ENCODE measurements around the gene PGAM1. TPM values are rescaled to one million over a fixed set of nuclear protein-coding genes. Genes with fewer than 3 reads are reported as not detected.

PGAM1 gene
- total RNA-seq = 162 and 166 TPM in 2 replicates

GRCh38 chr10:97425964-97426775 is at the start of gene PGAM1:
PGAM1 (plus strand) TSS chr10:97426191; CDS start chr10:97426308, 117 bp downstream.
- ChIA-PET CTCF (no interaction called here), POLR2A (no interaction called here)
- peak within 1 kb of the TSS; percentile 94 for H3K27ac Mint-ChIP-seq
- H3K27me3 Mint-ChIP-seq = no peaks in the 10 kb centered on the region
- no peak for TF ChIP-seq CTCF (IDR thresholded peaks at IDR 0.05)
- H3K4me3 Mint-ChIP-seq = peak within 1 kb of the TSS; percentile 92
- DNase-seq (peak; percentile 97), ATAC-seq (ENCODE audit: low read depth) (peak; percentile 88)
- peaks cover 43% of the 10 kb centered on the region for H3K4me1 Mint-ChIP-seq
- peaks cover 31% of the 10 kb centered on the region for H3K36me3 Mint-ChIP-seq (ENCODE audit: low read depth)
- intact Hi-C loops (cut with micrococcal nuclease) = loop anchor here (1.0 to 10.0 kb wide), 7 partner anchors 19 to 721 kb away; partner anchors contain the start of genes ARHGAP19, EXOSC1, MMS19 and PI4K2A
- H3K9me3 Mint-ChIP-seq = no peaks in the 10 kb centered on the region

- POLR2A ChIA-PET = no interaction called here
- intact Hi-C loops (cut with micrococcal nuclease) = no loop called here
- DNase-seq = no peak
- no peaks in the 10 kb centered on the region for H3K9me3 Mint-ChIP-seq
- H3K4me3 Mint-ChIP-seq = no peak overlapping the region
- H3K27ac Mint-ChIP-seq = no peak overlapping the region
- TF ChIP-seq CTCF (IDR thresholded peaks at IDR 0.05) = no peak
- ATAC-seq (ENCODE audit: low read depth) = no peak
- peaks cover 83% of the 10 kb centered on the region for H3K36me3 Mint-ChIP-seq (ENCODE audit: low read depth)
- H3K4me1 Mint-ChIP-seq = no peaks in the 10 kb centered on the region
- no peaks in the 10 kb centered on the region for H3K27me3 Mint-ChIP-seq
- CTCF ChIA-PET = no interaction called here
Measured at GRCh38 chr10:97376413-97376812, 49.6 kb upstream of the PGAM1 start.

GRCh38 chr10:97378933-97379921 is 46.8 kb upstream of the PGAM1 start:
- no peak overlapping the region for H3K27ac Mint-ChIP-seq
- H3K4me1 Mint-ChIP-seq = no peaks in the 10 kb centered on the region
- no peaks in the 10 kb centered on the region for H3K9me3 Mint-ChIP-seq
- no peak for TF ChIP-seq CTCF (IDR thresholded peaks at IDR 0.05)
- CTCF ChIA-PET = no interaction called here
- H3K27me3 Mint-ChIP-seq = no peaks in the 10 kb centered on the region
- H3K4me3 Mint-ChIP-seq = no peak overlapping the region
- intact Hi-C loops (cut with micrococcal nuclease) = no loop called here
- peaks cover 74% of the 10 kb centered on the region for H3K36me3 Mint-ChIP-seq (ENCODE audit: low read depth)
- ATAC-seq (ENCODE audit: low read depth) (no peak), DNase-seq (no peak)
- POLR2A ChIA-PET = no interaction called here

GRCh38 chr10:97380516-97380915 is 45.5 kb upstream of the PGAM1 start:
- CTCF ChIA-PET = no interaction called here
- no peak for TF ChIP-seq CTCF (IDR thresholded peaks at IDR 0.05)
- H3K36me3 Mint-ChIP-seq (ENCODE audit: low read depth) = peaks cover 74% of the 10 kb centered on the region
- POLR2A ChIA-PET = no interaction called here
- no peaks in the 10 kb centered on the region for H3K27me3 Mint-ChIP-seq
- intact Hi-C loops (cut with micrococcal nuclease) = no loop called here
- H3K27ac Mint-ChIP-seq = no peak overlapping the region
- no peaks in the 10 kb centered on the region for H3K4me1 Mint-ChIP-seq
- DNase-seq = no peak
- ATAC-seq (ENCODE audit: low read depth) = no peak
- no peak overlapping the region for H3K4me3 Mint-ChIP-seq
- H3K9me3 Mint-ChIP-seq = no peaks in the 10 kb centered on the region

- peaks cover 70% of the 10 kb centered on the region for H3K36me3 Mint-ChIP-seq (ENCODE audit: low read depth)
- no peaks in the 10 kb centered on the region for H3K27me3 Mint-ChIP-seq
- DNase-seq (no peak), ATAC-seq (ENCODE audit: low read depth) (no peak)
- no peaks in the 10 kb centered on the region for H3K4me1 Mint-ChIP-seq
- CTCF ChIA-PET = no interaction called here
- H3K9me3 Mint-ChIP-seq = no peaks in the 10 kb centered on the region
- POLR2A ChIA-PET = no interaction called here
- no peak for TF ChIP-seq CTCF (IDR thresholded peaks at IDR 0.05)
- intact Hi-C loops (cut with micrococcal nuclease) = no loop called here
- no peak overlapping the region for H3K27ac Mint-ChIP-seq
- no peak overlapping the region for H3K4me3 Mint-ChIP-seq
Measured at GRCh38 chr10:97381626-97382025, 44.4 kb upstream of the PGAM1 start.

Data from activated B cell treated with CpG ODN at 0.5 μM for 24 hours (primary cell).